Measurements from ENCODE around the gene GPATCH8.
A peak's percentile ranks its signal among the peaks of the same experiment; 100 is the strongest.

Gene GPATCH8

GRCh38 chr17:44363613-44364159, 139.5 kb downstream of the GPATCH8 start, which contains the start of gene FAM171A2:
TSS of gene FAM171A2 (minus strand) at chr17:44363853. CDS start at chr17:44363714, 139 bp downstream.
- Histone ChIP-seq H3K4me3 (ENCODE audit: low read length) (peak within 1 kb of the TSS; percentile 79), H3K27me3 (ENCODE audit: insufficient read depth, low read length) (peaks cover 7% of the 10 kb centered on the region), H2AFZ (ENCODE audit: low read depth, low read length) (peak within 1 kb of the TSS; percentile 79), H3K4me1 (ENCODE audit: insufficient read depth, low read length) (peaks cover 32% of the 10 kb centered on the region), H3K9me3 (ENCODE audit: low read length) (no peaks in the 10 kb centered on the region), H3K36me3 (ENCODE audit: insufficient read depth, low read length) (peaks cover 7% of the 10 kb centered on the region)

- H3K4me3 ChIP-seq (ENCODE audit: low read length): peak overlapping the region; percentile 79
- H3K27me3 ChIP-seq (ENCODE audit: insufficient read depth, low read length): peaks cover 7% of the 10 kb centered on the region
- H3K9me3 ChIP-seq (ENCODE audit: low read length): no peaks in the 10 kb centered on the region
- H2AFZ ChIP-seq (ENCODE audit: low read depth, low read length): peak overlapping the region; percentile 79
- peaks cover 11% of the 10 kb centered on the region for H3K36me3 ChIP-seq (ENCODE audit: insufficient read depth, low read length)
- peaks cover 32% of the 10 kb centered on the region for H3K4me1 ChIP-seq (ENCODE audit: insufficient read depth, low read length)
Measured at GRCh38 chr17:44362949-44363612, 140.1 kb downstream of the GPATCH8 start.

GRCh38 chr17:44362459-44362948, 140.7 kb downstream of the GPATCH8 start:
- H3K27me3 ChIP-seq (ENCODE audit: insufficient read depth, low read length): peaks cover 7% of the 10 kb centered on the region
- H3K4me1 ChIP-seq (ENCODE audit: insufficient read depth, low read length): peaks cover 32% of the 10 kb centered on the region
- no peak overlapping the region for H2AFZ ChIP-seq (ENCODE audit: low read depth, low read length)
- H3K4me3 ChIP-seq (ENCODE audit: low read length): peak overlapping the region; percentile 79
- no peaks in the 10 kb centered on the region for H3K9me3 ChIP-seq (ENCODE audit: low read length)
- peaks cover 11% of the 10 kb centered on the region for H3K36me3 ChIP-seq (ENCODE audit: insufficient read depth, low read length)

GRCh38 chr17:44361292-44362260, 141.6 kb downstream of the GPATCH8 start:
- Histone ChIP-seq H2AFZ (ENCODE audit: low read depth, low read length) (no peak overlapping the region), H3K36me3 (ENCODE audit: insufficient read depth, low read length) (peaks cover 13% of the 10 kb centered on the region), H3K9me3 (ENCODE audit: low read length) (no peaks in the 10 kb centered on the region), H3K27me3 (ENCODE audit: insufficient read depth, low read length) (peaks cover 7% of the 10 kb centered on the region), H3K4me1 (ENCODE audit: insufficient read depth, low read length) (peaks cover 32% of the 10 kb centered on the region), H3K4me3 (ENCODE audit: low read length) (peak overlapping the region; percentile 79)

GRCh38 chr17:44360826-44361225, 142.4 kb downstream of the GPATCH8 start:
- Histone ChIP-seq H3K27me3 (ENCODE audit: insufficient read depth, low read length) (peaks cover 3% of the 10 kb centered on the region), H2AFZ (ENCODE audit: low read depth, low read length) (no peak overlapping the region), H3K4me3 (ENCODE audit: low read length) (no peak overlapping the region), H3K36me3 (ENCODE audit: insufficient read depth, low read length) (peaks cover 20% of the 10 kb centered on the region), H3K4me1 (ENCODE audit: insufficient read depth, low read length) (peaks cover 32% of the 10 kb centered on the region), H3K9me3 (ENCODE audit: low read length) (no peaks in the 10 kb centered on the region)

GRCh38 chr17:44360144-44360533, 143.1 kb downstream of the GPATCH8 start:
- Histone ChIP-seq H3K36me3 (ENCODE audit: insufficient read depth, low read length) (peaks cover 27% of the 10 kb centered on the region), H3K9me3 (ENCODE audit: low read length) (no peaks in the 10 kb centered on the region), H3K4me3 (ENCODE audit: low read length) (no peak overlapping the region), H3K27me3 (ENCODE audit: insufficient read depth, low read length) (peaks cover 3% of the 10 kb centered on the region), H3K4me1 (ENCODE audit: insufficient read depth, low read length) (peaks cover 32% of the 10 kb centered on the region), H2AFZ (ENCODE audit: low read depth, low read length) (no peak overlapping the region)

- Histone ChIP-seq H3K36me3 (ENCODE audit: insufficient read depth, low read length) (peaks cover 29% of the 10 kb centered on the region), H3K4me3 (ENCODE audit: low read length) (no peak overlapping the region), H3K27me3 (ENCODE audit: insufficient read depth, low read length) (no peaks in the 10 kb centered on the region), H3K4me1 (ENCODE audit: insufficient read depth, low read length) (peaks cover 32% of the 10 kb centered on the region), H2AFZ (ENCODE audit: low read depth, low read length) (no peak overlapping the region), H3K9me3 (ENCODE audit: low read length) (no peaks in the 10 kb centered on the region)
Measured at GRCh38 chr17:44359458-44360143, 143.6 kb downstream of the GPATCH8 start.

GRCh38 chr17:44359006-44359405, 144.2 kb downstream of the GPATCH8 start:
- no peaks in the 10 kb centered on the region for H3K27me3 ChIP-seq (ENCODE audit: insufficient read depth, low read length)
- H3K4me1 ChIP-seq (ENCODE audit: insufficient read depth, low read length): peaks cover 30% of the 10 kb centered on the region
- H3K9me3 ChIP-seq (ENCODE audit: low read length): no peaks in the 10 kb centered on the region
- no peak overlapping the region for H2AFZ ChIP-seq (ENCODE audit: low read depth, low read length)
- H3K4me3 ChIP-seq (ENCODE audit: low read length): no peak overlapping the region
- H3K36me3 ChIP-seq (ENCODE audit: insufficient read depth, low read length): peaks cover 29% of the 10 kb centered on the region

GRCh38 chr17:44358066-44358465, 145.1 kb downstream of the GPATCH8 start:
- Histone ChIP-seq H3K9me3 (ENCODE audit: low read length) (no peaks in the 10 kb centered on the region), H3K4me1 (ENCODE audit: insufficient read depth, low read length) (peaks cover 28% of the 10 kb centered on the region)

GRCh38 chr17:44356241-44356640, 147.0 kb downstream of the GPATCH8 start:
- Histone ChIP-seq H3K27me3 (ENCODE audit: insufficient read depth, low read length) (no peaks in the 10 kb centered on the region), H2AFZ (ENCODE audit: low read depth, low read length) (no peak overlapping the region), H3K4me3 (ENCODE audit: low read length) (no peak overlapping the region), H3K4me1 (ENCODE audit: insufficient read depth, low read length) (peaks cover 12% of the 10 kb centered on the region), H3K9me3 (ENCODE audit: low read length) (no peaks in the 10 kb centered on the region), H3K36me3 (ENCODE audit: insufficient read depth, low read length) (peaks cover 43% of the 10 kb centered on the region)

More at GRCh38 chr17:44358066-44358465, 145.1 kb downstream of the GPATCH8 start:
- Histone ChIP-seq H3K27me3 (ENCODE audit: insufficient read depth, low read length) (no peaks in the 10 kb centered on the region), H3K4me3 (ENCODE audit: low read length) (no peak overlapping the region), H3K36me3 (ENCODE audit: insufficient read depth, low read length) (peaks cover 31% of the 10 kb centered on the region), H2AFZ (ENCODE audit: low read depth, low read length) (no peak overlapping the region)

- peaks cover 6% of the 10 kb centered on the region for H3K4me1 ChIP-seq (ENCODE audit: insufficient read depth, low read length)
- H3K36me3 ChIP-seq (ENCODE audit: insufficient read depth, low read length): peaks cover 43% of the 10 kb centered on the region
- no peaks in the 10 kb centered on the region for H3K27me3 ChIP-seq (ENCODE audit: insufficient read depth, low read length)
- no peaks in the 10 kb centered on the region for H3K9me3 ChIP-seq (ENCODE audit: low read length)
- H3K4me3 ChIP-seq (ENCODE audit: low read length): no peak overlapping the region
- H2AFZ ChIP-seq (ENCODE audit: low read depth, low read length): no peak overlapping the region
Measured at GRCh38 chr17:44355642-44356099, 147.5 kb downstream of the GPATCH8 start.

Measured in neuron (in vitro differentiated cells).